Measurements from ENCODE around the gene MEOX1.
"Not testable (repeated sequence)": the region's sequence is repeated elsewhere in the genome, so short reads cannot be mapped to it uniquely, and the experiment has no call there.

Gene MEOX1

GRCh38 chr17:43615330-43616028 is 46.2 kb downstream of the MEOX1 start:
- no peak for DNase-seq

- DNase-seq: no peak
These were observed 47.2 kb downstream of the MEOX1 start for GRCh38 chr17:43614561-43614960.

- no peak for DNase-seq
These were observed 47.8 kb downstream of the MEOX1 start for GRCh38 chr17:43613917-43614316.

- DNase-seq: no peak
These were observed 49.2 kb downstream of the MEOX1 start for GRCh38 chr17:43612515-43612914.

GRCh38 chr17:43611230-43611969 is 50.3 kb downstream of the MEOX1 start:
- no peak for DNase-seq

- DNase-seq: no peak
These were observed 51.9 kb downstream of the MEOX1 start for GRCh38 chr17:43609613-43610385.

GRCh38 chr17:43608313-43608712 is 53.4 kb downstream of the MEOX1 start:
- DNase-seq: peak; percentile 4

GRCh38 chr17:43604549-43604948 is 57.2 kb downstream of the MEOX1 start:
- no peak for DNase-seq

GRCh38 chr17:43603321-43603720 is 58.4 kb downstream of the MEOX1 start:
- DNase-seq: no peak

GRCh38 chr17:43602556-43602955 is 59.2 kb downstream of the MEOX1 start:
- not testable (repeated sequence) for DNase-seq

- DNase-seq: no peak
These were observed 60.3 kb downstream of the MEOX1 start for GRCh38 chr17:43601280-43602039.

- DNase-seq: no peak
These were observed 61.9 kb downstream of the MEOX1 start for GRCh38 chr17:43599835-43600234.

- no peak for DNase-seq
These were observed 62.7 kb downstream of the MEOX1 start for GRCh38 chr17:43599046-43599395.

GRCh38 chr17:43598357-43599045 is 63.2 kb downstream of the MEOX1 start:
- no peak for DNase-seq

GRCh38 chr17:43597624-43598356 is 63.9 kb downstream of the MEOX1 start:
- no peak for DNase-seq

GRCh38 chr17:43595466-43595865 is 66.3 kb downstream of the MEOX1 start:
- DNase-seq: no peak

- no peak for DNase-seq
These were observed 69.8 kb downstream of the MEOX1 start for GRCh38 chr17:43591779-43592562.

- DNase-seq: no peak
These were observed 70.7 kb downstream of the MEOX1 start for GRCh38 chr17:43591001-43591400.
